Activated CD4-positive, alpha-beta T cell treated with anti-CD3 and anti-CD28 coated beads for 48 hours (primary cell): ENCODE data around the gene DIPK1B.

Experiments
- DNase-seq: peaks from one replicate; pipeline ENCODE4 v3.0.0-alpha.2; 2020

DIPK1B gene

GRCh38 chr9:136740971-136741882 is 28.9 kb downstream of the DIPK1B start:
- no peak for DNase-seq

GRCh38 chr9:136741883-136742571 is 29.7 kb downstream of the DIPK1B start:
- peak; percentile 64 for DNase-seq

GRCh38 chr9:136742591-136743391 is 30.4 kb downstream of the DIPK1B start, which contains the start of gene LCN10:
LCN10 (minus strand) TSS chr9:136742940; CDS start chr9:136742903, 37 bp downstream.
- no peak for DNase-seq

- no peak for DNase-seq
These were observed 31.4 kb downstream of the DIPK1B start for GRCh38 chr9:136743639-136744211.

GRCh38 chr9:136744773-136745172 is 32.4 kb downstream of the DIPK1B start:
- DNase-seq = no peak

GRCh38 chr9:136745389-136746154 is 33.2 kb downstream of the DIPK1B start:
- no peak for DNase-seq

- no peak for DNase-seq
These were observed 33.8 kb downstream of the DIPK1B start for GRCh38 chr9:136746155-136746490.

- DNase-seq = no peak
These were observed 34.2 kb downstream of the DIPK1B start for GRCh38 chr9:136746621-136747020.

- no peak for DNase-seq
These were observed 35.0 kb downstream of the DIPK1B start for GRCh38 chr9:136747161-136748060.

GRCh38 chr9:136748201-136748600 is 35.8 kb downstream of the DIPK1B start, which contains the start of gene LCN6:
LCN6 (minus strand) TSS chr9:136748525; CDS start chr9:136748483, 42 bp downstream.
- DNase-seq = no peak

- no peak for DNase-seq
These were observed 36.6 kb downstream of the DIPK1B start for GRCh38 chr9:136748666-136749611.

GRCh38 chr9:136750526-136750925 is 38.2 kb downstream of the DIPK1B start:
- no peak for DNase-seq

- DNase-seq = no peak
These were observed 38.9 kb downstream of the DIPK1B start for GRCh38 chr9:136751244-136751643.

- DNase-seq = no peak
These were observed 39.4 kb downstream of the DIPK1B start for GRCh38 chr9:136751814-136752213.

- DNase-seq = no peak
These were observed 41.1 kb downstream of the DIPK1B start for GRCh38 chr9:136753371-136754058.

- no peak for DNase-seq
These were observed 41.7 kb downstream of the DIPK1B start for GRCh38 chr9:136754059-136754572.

GRCh38 chr9:136754626-136755301 is 42.4 kb downstream of the DIPK1B start:
- DNase-seq = no peak
